Measurements from ENCODE around the gene LSM14A.
"Not testable (repeated sequence)": the region's sequence is repeated elsewhere in the genome, so short reads cannot be mapped to it uniquely, and the experiment has no call there.

LSM14A gene

GRCh38 chr19:34229721-34230120, 57.4 kb downstream of the LSM14A start:
- DNase-seq (ENCODE audit: low read depth) = no peak

DNA sequence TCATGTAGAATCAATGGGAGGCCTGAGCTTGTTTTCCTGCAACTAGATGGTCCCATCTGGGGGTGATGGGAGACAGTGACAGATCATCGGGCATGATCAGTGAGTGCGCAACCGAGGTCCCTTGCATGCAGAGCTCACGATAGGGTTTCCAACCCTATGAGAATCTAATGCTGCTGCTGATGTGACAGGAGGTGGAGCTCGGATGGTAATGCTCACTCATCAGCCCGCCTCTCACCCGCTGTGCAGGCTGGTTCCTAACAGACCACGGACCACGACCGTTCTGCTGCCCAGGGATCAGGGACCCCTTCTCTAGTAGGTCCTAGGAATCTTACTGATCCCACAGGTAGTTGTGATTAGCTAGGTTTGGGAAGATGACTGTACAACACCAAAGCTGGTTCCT, 58.5 kb downstream of the LSM14A start:
- DNase-seq (ENCODE audit: low read depth) = no peak

DNA sequence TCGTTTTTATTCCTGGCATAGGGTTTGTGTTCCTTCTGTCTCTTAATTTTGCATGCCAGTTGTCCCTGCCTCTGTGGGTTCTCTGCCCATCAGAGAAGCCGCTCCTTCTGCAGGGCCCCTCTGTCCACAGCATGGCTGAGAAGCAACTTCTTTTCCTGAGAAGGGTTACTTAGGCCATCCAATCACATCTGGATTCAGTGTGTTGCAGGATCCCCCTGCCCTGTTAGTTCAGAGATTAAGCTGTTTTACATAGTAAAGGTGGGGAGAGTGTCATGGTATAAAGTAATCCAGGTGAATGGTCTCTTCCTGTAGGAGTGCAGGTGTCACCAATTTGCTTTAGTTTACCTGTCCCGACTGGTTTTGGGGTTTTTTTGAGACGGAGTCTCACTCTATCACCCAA, 59.1 kb downstream of the LSM14A start:
- DNase-seq (ENCODE audit: low read depth) = no peak

- no peak for DNase-seq (ENCODE audit: low read depth)
Measured at GRCh38 chr19:34232566-34233481, 60.5 kb downstream of the LSM14A start.

DNA sequence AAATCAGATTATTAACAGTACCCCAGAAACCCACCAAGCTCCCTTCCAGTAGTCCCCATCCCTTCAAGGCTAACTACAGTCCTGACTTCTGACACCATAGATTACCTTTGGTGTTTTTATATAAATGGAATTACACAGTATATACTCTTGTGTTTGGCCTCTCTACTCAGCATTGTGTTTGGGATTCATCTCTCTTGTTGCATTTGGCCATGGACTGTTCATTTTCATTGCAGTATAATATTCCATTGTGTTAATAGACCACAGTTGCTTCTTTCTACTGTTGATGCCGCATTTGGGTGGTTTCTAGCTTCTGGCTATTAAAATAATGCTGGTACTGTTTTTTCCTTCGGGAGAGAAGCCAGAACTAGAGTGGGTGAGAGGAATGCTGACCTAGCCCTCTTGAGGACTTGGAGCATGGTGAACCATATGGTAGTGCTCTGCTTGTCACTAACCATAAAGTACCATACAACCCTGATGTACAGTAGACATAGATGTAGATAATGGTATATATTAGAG, 63.2 kb downstream of the LSM14A start:
- no peak for DNase-seq (ENCODE audit: low read depth)

DNA sequence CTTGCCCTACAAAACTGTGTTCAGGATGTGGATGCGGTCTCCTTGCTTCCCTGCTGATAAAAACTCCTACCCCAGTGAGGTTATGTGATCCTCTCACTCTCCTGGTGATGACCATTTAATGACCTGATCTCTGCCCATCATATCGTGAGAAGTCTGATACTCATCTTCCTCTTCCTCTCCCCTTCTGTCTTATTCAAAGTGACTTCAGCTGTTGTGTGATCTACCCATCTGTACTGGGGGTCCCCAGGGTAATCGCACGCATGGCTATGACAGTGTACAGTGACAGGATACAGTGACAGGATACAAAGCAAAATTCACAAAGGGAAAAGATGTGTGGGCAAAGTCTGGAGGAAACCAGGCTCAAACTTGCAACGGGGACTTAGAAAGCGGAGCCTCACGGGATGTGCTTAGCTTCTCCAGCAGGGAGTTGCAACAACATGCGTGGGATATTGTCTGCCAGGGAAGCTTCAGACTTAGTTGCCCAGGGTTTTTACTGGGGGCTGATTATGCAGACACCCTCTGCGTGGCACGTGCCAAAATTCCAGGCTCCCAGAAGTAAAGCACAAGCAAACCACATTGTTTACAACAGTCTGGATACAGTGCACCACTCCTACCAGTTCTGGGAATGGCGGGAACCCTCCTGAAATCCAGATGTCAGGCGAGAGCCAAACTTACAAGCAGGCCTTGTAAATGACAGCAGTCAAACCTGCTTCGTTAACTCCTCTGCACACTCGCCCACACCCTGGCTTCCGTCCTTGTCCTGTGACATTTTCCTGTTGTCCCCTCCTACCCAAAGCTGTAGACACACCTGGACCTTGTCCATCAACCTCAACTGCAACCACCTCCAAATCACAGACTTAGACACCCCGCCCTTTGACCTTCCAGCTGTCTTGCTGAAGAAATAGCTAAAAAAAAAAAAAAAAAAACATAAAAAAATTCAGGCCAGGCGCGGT, 64.0 kb downstream of the LSM14A start:
- DNase-seq (ENCODE audit: low read depth) = no peak

GRCh38 chr19:34237283-34237682, 65.0 kb downstream of the LSM14A start:
- no peak for DNase-seq (ENCODE audit: low read depth)

DNA sequence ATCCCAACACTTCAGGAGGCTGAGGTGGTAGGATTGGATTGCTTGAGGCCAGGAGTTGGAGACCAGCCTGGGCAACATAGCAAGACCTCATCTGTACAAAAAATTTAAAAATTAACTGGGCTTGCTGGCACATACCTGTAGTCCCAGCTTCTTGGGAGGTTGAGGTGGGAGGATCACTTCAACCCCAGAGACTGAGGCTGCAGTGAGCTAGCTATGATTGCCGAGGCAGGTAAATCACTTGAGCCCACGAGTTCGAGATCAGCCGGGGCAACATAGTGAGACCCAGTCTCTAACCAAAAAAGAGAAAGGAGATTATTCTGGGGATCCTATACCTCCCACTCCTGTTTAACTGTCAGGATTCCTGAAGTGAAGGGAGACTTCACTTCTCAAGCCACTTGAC, 65.6 kb downstream of the LSM14A start:
- no peak for DNase-seq (ENCODE audit: low read depth)

DNA sequence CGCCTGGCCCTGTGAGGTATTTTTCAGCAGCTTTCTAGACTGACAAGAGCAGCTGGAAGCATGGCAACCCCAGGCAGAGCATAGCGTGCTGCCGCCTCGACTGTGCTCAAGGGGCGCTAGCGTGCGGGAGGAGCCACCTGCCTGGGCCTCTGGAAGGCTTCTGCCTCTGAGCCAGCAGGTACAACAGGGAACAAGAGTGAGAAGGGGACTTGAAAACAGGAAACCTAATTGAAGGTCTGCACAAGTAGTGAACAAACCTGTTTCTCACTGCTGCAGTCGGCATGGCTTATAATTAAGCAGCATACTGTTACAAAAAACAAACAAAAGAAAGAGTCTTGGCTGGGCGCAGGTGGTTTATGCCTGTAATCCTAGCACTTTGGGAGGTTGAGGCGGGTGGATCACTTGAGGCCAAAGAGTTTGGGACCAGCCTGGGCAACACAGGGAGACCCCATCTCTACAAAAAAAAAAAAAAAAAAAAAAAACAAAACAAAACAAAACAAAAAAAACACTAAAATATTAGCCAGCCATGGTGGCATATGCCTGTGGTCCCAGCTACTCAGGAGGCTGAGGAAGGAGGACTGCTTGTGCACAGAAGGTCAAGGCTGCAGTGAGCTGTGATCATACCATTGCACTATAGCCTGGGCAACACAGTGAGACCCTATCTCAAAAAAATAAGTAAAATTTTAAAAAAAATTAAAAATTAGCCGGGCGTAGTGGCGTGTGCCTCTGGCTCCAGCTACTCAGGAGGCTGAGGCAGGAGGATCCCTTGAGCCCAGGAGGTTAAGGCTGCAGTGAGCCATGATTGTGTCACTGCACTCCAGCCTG, 69.4 kb downstream of the LSM14A start:
- DNase-seq (ENCODE audit: low read depth) = no peak

- DNase-seq (ENCODE audit: low read depth) = not testable (repeated sequence)
Measured at GRCh38 chr19:34243138-34243875, 71.0 kb downstream of the LSM14A start.

DNA sequence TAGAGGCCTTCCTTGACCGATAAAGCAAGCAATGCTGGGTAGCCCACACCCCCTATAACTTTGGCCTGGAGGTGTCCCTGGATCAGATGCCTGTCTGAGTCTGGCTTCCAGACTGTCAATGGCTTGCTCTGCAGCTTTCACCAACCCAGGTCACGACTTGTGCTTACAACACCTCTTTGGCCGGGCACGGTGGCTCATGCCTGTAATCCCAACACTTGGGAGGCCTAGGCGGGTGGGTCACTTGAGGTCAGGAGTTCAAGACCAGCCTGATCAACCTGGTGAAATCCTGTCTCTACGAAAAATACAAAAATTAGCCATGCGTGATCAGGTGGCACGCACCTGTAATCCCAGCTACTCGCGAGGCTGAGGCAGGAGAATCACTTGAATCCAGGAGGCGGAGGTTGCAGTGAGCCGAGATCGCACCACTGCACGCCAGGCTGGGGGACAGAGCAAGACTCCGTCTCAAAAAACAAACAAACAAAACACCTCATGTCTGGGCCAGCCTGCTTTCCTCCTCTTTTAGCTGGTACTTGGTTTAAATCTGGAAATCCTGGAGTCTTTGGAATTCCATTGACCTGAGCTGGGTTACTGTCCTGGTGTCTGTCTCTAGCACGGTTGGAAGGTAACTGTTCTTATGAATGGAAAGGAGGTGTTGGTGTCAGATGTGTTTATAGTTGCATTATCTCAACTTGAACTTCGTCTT, 71.7 kb downstream of the LSM14A start:
- DNase-seq (ENCODE audit: low read depth) = no peak

- no peak for DNase-seq (ENCODE audit: low read depth)
Measured at GRCh38 chr19:34244611-34245299, 72.5 kb downstream of the LSM14A start.

DNA sequence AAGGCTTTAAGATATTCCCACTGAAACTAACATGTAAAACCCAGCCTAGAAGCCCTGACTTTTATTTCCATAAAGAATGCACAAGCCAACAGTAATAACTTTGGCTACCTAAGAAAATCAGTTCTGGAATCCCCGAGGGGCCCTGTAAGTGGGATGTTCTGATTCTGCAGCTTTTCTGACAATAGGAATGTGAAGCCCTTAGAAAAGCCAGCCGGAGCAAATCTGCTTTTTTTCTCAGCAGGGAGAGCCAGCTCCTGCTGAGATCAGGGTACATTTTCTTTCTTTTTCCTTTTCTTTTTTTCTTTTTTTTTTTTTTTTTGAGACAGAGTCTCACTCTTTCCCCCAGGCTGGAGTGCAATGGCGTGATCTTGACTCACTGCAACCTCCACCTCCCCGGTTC, 74.0 kb downstream of the LSM14A start:
- DNase-seq (ENCODE audit: low read depth) = no peak

DNA sequence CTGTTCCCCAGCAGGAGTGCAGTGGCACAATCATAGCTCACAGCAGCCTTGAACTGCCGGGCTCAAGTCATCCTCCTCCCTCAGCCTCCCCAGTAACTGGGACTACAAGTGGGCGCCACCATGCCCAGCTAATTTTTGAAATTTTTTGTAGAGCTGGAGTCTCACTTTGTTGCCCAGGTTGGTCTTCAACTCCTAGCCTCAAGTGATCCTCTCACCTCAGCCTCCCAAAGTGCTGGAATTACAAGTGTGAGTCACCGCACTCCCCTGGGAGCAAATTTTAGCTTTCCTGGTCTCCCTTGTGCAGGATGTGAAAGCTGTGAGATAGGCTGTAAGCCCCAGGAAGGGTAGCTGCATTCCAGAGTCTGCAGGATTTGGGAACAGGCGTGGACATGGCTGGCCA, 76.6 kb downstream of the LSM14A start:
- no peak for DNase-seq (ENCODE audit: low read depth)

GRCh38 chr19:34253167-34253566, 80.9 kb downstream of the LSM14A start:
- not testable (repeated sequence) for DNase-seq (ENCODE audit: low read depth)

GRCh38 chr19:34253681-34254045, 81.4 kb downstream of the LSM14A start:
- not testable (repeated sequence) for DNase-seq (ENCODE audit: low read depth)

DNA sequence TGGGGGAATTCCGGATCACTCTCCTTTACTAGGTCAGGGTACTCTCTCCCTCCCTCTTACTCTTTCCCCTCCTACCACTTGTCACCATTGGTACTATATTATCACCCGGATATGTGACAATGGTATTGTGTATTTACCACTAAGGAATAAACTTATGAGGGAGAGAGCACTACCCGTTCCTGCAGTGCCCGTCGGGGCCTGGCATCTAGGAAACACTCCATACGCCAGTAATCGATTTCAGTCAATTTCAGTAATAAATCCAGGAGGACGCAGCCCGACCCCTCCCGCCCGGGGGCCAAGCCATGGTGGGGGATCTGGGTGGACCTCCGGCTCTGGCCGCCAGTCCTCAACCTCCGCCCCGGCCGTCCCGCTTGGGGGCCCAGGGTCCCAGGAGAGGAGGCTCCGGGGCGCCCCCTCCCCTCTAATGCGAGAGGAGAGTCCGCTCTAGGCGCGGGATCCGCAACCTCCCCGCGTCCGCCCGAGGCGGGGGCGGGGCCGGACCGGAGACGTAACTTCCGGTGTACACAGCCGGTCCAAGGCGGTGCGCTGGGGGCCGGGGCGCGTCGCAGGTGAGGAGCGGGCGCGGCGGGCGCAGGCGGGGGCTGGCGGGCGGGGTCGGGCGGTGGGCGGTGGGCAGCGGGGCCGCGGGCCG, 81.9 kb downstream of the LSM14A start, which contains the start of gene GARRE1:
Gene GARRE1 (plus strand): TSS at position 509 of the 652 bp plus-strand sequence. CDS start 45,920 bp downstream, outside the sequence.
- peak; percentile 79 for DNase-seq (ENCODE audit: low read depth)

DNA sequence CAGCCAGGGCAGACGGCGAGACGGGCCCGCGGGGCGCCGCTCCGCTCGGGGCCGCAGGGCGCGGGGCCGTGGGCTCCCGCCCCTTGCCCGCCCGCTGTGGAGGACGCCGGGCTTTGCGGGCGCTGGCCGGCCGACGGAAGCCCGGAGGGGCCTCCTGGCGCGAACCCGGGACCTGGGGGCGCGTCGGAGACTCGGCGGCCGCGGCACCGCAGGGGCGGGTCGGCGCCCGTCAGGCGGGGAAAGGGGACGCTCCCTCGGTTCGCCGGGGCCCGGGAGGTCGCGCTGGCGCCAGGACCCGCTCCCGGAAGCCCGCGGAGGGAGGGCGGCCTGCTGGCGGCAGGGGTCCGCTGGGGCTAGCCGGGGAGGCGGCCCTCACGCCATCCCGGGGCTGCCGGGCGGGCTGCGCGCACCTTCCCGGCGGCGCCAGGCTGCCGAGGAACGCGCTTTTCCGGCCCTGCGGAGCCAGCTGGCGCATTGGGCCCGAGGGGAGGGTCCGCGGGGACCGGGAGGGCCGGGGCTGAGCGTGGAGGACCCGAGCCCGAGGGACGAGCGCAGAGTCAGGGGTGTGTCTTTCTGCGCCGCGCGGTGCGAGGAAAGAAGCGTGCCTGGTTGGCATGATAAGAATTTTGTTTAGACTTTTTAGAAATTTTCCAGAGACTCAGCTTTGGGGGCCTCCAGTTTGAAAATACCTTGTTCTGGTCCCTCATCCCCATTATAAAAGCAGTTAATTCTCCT, 82.6 kb downstream of the LSM14A start:
- DNase-seq (ENCODE audit: low read depth) = peak; percentile 3

Measured in activated T-helper 9 cell treated with anti-CD3 and anti-CD28 coated beads, Interleukin-2, amount 50 U/mL, for 16 hours (primary cell).